ENCODE data around the gene APH1B. TPM values are rescaled to one million over a fixed set of nuclear protein-coding genes. Genes with fewer than 3 reads are reported as not detected.

APH1B gene
- total RNA-seq, 2 donors from 2014 or later: 6.1 to 9.1 TPM

Other genes with a start within 250 kb of the APH1B start
- 100 to 1,000 TPM; 576 to 607 TPM for gene TPM1, start 234.9 kb upstream of the APH1B start, total RNA-seq
- gene LACTB, start 155.7 kb upstream of the APH1B start, total RNA-seq: 10 to 100 TPM; 28.1 to 30.6 TPM
- gene RPS27L, start 120.1 kb upstream of the APH1B start, total RNA-seq: 100 to 1,000 TPM; 173 to 239 TPM
- 10 to 100 TPM; 11.3 to 14.2 TPM for gene RAB8B, start 88.0 kb upstream of the APH1B start, total RNA-seq
- gene CA12, start 104.2 kb downstream of the APH1B start, total RNA-seq: 100 to 1,000 TPM; 255 to 397 TPM
- gene USP3, start 227.0 kb downstream of the APH1B start, total RNA-seq: 10 to 100 TPM; 74.7 to 79.9 TPM